Activated CD4-positive, alpha-beta T cell treated with anti-CD3 and anti-CD28 coated beads, Interleukin-2, amount 50 U/mL, for 1 hour (primary cell): ENCODE results near the gene ARMC2.
A peak's percentile ranks its signal among the peaks of the same experiment; 100 is the strongest.
"Not testable (repeated sequence)": the region's sequence is repeated elsewhere in the genome, so short reads cannot be mapped to it uniquely, and the experiment has no call there.

Experiments used
- DNase-seq: peaks from one replicate; pipeline ENCODE4 v3.0.0-alpha.2; 2020

Gene ARMC2

DNA sequence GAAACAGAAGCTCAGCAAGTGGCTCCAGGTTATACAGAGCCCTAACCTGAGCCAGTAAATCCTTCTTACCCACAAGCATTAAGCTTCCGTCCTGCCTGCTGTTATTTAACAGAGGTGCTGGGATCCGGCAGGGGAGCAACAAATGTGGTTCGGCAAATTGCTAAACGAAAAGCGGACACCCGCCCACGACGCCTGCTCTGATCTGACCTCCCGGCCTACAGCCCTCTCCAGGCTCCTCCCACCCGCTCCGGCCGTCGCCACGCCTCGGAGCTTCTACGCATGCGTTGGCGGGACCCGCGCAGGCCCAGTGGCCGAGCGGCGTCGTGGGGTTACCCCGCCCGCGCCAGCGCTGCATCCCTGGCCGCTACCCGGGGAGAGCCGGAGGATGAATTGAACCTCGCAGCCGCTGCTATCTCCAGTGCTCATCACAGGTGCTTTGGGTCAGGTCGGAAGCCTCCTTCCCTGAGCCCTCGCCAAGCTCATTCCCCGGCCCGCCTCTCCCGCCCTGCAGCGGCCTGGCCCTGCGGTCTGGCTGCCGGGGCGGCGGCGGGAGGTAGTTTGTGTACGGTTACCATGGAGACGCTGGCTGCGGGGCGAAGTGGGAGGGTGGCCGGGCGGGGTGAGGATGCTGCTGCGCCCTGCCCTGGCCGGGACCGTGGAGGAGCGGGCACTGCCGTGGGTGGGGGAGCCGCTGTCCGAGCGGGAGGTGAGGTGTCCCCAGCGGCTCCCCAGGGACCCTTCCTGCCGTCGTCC is at the start of gene ARMC2:
Gene ARMC2 (plus strand): TSS at position 307 of the 753 bp plus-strand sequence. CDS start 5,846 bp downstream, outside the sequence.
- DNase-seq, result peak; percentile 76

DNA sequence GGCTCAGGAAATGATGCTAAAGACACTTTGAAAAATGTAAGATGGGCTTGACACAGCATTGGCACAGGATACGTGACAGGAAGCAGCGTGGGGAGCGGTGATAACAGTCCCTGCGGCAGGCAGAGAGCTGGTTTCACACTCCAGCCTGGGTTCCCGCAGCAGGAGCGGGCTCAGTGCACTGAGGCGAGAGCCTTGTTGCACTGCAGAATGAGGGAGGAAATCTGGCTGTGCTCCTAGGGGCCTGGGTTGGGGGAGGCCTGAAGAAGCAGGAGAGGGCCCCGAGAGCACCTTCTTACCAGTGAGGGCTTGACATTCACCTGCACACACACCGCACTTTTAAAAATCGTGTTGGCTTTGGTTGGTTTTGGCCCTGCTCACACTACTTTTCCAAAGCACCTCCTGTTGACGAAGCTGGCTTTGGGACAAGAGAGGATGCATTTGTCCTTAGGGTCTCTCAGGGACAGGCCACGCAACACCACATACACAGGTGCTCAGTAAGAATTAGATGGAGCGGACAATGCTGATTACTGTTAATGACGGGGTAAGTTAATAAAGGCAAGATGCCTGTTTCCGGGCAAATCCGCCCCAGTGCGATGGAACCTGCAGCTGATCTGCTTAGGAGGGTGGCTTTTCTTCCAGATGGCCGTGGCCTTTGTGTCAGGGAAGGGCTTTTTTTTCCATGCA is 49.4 kb upstream of the ARMC2 start:
- DNase-seq, result peak; percentile 32

- no peak for DNase-seq
These were observed 48.9 kb upstream of the ARMC2 start for GRCh38 chr6:108799354-108799717.

GRCh38 chr6:108799791-108800190 is 48.4 kb upstream of the ARMC2 start:
- DNase-seq, result no peak

DNA sequence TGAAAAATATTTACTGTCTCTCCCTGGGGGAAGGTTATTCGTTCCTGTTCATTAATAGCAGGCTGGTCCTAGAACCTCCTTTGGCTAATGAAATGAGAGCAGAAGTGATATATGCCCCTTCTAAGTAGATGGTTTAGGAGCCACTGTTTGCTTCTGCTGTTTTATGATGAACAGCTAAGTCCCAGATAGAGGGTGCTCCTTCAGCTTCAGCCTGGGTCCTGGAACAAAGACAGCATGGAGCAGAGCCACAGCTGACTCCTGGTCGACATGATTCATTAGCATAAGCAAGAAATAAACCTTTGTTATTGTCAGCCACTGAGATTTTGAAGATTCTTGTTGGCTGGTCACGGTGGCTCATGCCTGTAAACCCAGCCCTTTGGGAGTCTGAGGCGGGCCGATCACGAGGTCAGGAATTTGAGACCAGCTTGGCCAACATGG is 47.8 kb upstream of the ARMC2 start:
- no peak for DNase-seq

DNA sequence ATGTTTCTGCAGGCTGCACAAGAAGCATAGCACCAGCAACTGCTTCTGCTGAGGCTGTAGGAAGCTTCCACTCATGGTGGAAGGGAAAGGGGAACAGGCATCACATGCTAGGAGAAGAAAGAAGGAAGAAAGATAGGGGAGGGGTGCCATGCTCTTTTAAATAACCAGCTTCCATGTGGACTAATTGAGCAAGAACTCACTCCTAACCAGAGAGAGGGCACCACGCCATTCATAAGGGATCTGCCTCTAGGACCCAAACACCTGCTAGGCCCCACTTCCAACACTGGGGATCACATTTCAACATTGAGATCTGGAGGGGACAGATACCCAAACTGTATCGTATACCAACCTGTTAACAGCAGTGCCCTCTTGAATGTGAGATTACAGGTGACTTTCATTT is 46.9 kb upstream of the ARMC2 start:
- DNase-seq, result no peak

- no peak for DNase-seq
These were observed 44.2 kb upstream of the ARMC2 start for GRCh38 chr6:108803982-108804490.

- DNase-seq, result no peak
These were observed 43.3 kb upstream of the ARMC2 start for GRCh38 chr6:108804956-108805355.

GRCh38 chr6:108805611-108806167 is 42.5 kb upstream of the ARMC2 start:
- DNase-seq, result no peak

- DNase-seq, result no peak
These were observed 42.1 kb upstream of the ARMC2 start for GRCh38 chr6:108806171-108806570.

DNA sequence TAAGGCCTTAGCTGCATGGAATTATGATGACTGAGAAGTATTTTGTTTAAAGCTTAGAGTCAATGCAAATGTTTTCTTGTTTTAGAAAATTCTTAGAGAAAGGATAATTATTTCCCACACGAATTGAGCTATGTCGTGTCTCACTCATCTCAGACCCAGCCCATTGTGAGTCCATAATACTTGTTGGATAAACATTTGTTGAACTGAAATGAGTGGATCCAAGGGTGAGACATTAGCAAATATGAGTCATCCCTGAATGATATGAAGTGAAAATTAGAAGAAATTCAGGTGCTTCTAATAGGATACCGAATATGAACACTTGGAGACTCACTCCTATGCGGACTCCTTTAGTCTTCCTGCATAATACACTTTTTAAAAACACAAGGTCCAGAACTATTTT is 41.6 kb upstream of the ARMC2 start:
- no peak for DNase-seq

GRCh38 chr6:108807928-108808327 is 40.3 kb upstream of the ARMC2 start:
- DNase-seq, result no peak

DNA sequence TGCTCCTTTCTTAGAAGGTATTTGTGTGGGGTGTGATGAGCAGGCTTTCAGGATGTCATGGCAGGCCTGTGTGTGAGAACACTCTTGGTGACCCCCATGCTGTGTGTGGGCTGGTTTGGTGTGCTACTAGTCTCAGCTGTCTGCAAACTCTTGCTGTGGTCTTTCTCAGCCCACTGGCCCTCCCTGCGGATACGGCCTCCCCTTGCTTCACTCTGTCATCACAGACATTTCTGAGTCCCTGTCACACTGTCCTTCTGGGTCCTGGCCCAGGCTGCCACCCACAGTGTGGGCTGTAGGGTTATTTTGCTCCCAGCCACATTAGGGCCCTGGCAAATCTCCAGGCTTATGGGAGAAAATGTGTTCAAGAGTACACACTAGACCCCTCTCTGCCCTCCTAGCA is 39.0 kb upstream of the ARMC2 start:
- no peak for DNase-seq

GRCh38 chr6:108810057-108810643 is 38.1 kb upstream of the ARMC2 start:
- no peak for DNase-seq

GRCh38 chr6:108811490-108811889 is 36.7 kb upstream of the ARMC2 start:
- DNase-seq, result no peak

DNA sequence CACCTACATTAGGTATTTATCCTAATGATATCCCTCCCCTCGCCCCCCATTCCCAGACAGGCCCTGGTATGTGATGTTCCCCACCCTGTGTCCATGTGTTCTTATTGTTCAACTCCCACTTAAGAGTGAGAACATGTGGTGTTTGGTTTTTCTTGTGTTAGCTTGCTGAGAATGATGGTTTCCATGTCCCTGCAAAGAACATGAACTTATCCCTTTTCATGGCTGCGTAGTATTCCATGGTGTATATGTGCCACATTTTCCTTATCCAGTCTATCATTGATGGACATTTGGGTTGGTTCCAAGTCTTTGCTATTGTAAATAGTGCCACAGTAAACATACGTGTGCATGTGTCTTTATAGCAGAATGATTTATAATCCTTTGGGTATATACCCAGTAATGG is 35.0 kb upstream of the ARMC2 start:
- not testable (repeated sequence) for DNase-seq

DNA sequence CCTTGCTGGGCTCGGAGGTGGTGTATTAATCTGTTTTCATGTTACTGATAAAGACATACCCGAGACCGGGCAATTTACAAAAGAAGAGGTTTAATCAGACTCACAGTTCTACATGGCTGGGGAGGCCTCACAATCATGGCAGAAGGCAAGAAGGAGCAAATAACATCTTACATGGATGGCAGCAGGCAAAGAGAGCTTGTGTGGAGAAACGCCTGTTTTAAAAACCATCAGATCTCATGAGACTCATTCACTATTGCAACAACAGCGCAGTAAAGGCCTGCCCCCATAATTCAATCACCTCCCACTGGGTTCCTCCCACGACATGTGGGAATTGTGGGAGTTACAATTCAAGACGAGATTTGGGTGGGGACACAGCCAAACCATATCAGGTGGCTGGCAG is 30.9 kb upstream of the ARMC2 start:
- DNase-seq, result not testable (repeated sequence)

DNA sequence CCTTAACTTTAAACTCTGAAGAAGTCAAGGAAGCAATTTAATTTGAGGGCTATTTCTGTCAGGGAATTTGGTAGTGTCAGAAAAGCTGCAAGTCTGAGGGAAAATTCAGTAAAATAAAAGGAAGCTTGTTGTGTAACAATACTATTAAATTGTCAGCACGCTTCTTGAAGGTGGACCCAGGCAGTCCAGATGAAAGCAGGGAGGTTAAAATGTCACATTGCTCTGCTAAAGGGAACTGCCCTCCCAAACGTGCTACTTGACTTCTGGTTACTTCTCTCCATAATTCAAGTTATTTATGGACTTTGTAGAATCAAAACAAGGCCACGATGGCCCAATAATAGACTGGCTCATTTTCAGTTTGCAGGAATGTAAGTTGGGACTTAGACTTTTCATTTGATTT is 28.2 kb upstream of the ARMC2 start:
- no peak for DNase-seq

GRCh38 chr6:108822401-108822800 is 25.8 kb upstream of the ARMC2 start:
- no peak for DNase-seq

GRCh38 chr6:108825326-108825725 is 22.9 kb upstream of the ARMC2 start:
- DNase-seq, result no peak

- DNase-seq, result no peak
These were observed 17.1 kb upstream of the ARMC2 start for GRCh38 chr6:108831104-108831503.

DNA sequence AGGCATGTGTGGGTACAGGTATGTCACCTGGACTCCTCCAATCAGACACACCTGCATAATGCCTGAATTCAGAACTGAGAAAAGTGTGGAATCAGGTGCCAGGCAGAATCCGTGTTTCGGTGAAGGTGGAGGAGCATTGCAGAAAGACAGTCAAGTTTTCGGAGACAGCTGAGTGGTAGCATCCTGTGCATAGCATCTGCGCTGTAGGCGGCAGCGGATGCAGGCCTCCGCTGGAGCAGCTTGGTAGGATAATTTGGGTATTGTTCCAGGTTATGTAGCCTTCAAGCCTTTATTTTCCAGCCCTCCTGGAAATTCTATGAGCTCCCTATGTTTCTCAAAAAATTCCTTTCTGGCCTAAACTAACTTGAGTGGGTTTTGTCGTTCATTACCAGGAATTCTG is 15.5 kb upstream of the ARMC2 start:
- no peak for DNase-seq

DNA sequence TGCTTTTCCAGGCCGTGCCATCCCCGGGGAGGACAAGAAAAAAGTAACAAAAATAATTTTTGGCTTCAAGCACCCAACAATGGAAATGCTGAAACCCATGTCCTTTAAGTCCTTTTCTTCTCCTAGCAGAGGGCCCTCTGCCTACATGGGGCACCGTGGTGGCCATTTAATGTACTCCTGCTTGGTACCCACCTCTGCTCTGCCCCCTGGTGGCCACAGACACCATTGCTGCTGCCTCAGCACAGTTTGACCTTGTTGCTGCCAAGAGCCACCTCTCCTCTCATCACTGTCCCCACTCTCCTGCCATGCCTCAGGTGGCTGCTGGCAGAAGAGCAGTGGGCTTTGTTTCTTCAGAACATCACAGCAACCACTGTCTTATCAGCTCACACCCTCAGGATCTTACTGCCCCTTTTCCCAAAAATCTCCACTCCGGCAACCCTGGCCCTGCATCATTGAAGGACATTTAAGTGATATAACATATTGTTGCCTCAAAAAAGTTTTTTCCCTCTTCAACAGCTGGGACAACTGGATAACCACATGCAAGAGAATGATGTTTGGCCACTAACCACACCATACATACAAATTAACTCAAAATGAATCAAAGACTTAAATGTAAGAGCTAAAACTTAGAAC is 12.9 kb upstream of the ARMC2 start:
- peak; percentile 84 for DNase-seq
